Left kidney (tissue), 2 donors: Measurements from ENCODE around the gene CD2. TPM values are rescaled to one million over a fixed set of nuclear protein-coding genes. Genes with fewer than 3 reads are reported as not detected.

Experiments
- DNase-seq: peaks from one replicate; pipeline ENCODE4 v3.0.0-alpha.2; 2013
- polyA plus RNA-seq: library from polyadenylated mRNA; unstranded; fragments of 120-200 nt; gene quantifications from one replicate; pipeline ENCODE4 v1.2.1, GENCODE V29; 2013; ENCODE audit not compliant: insufficient read length

CD2 gene
- polyA plus RNA-seq, 1 donor: 0.08 TPM

GRCh38 chr1:116777831-116778830, 23.9 kb downstream of the CD2 start:
- no peak for DNase-seq

- no peak for DNase-seq
Measured at GRCh38 chr1:116781034-116781433, 26.8 kb downstream of the CD2 start.

GRCh38 chr1:116785006-116785405, 30.8 kb downstream of the CD2 start:
- DNase-seq: no peak

GRCh38 chr1:116786049-116786448, 31.8 kb downstream of the CD2 start:
- no peak for DNase-seq

GRCh38 chr1:116791727-116792126, 37.5 kb downstream of the CD2 start:
- no peak for DNase-seq

- no peak for DNase-seq
Measured at GRCh38 chr1:116793357-116793935, 39.2 kb downstream of the CD2 start.

- no peak for DNase-seq
Measured at GRCh38 chr1:116794371-116794770, 40.1 kb downstream of the CD2 start.

GRCh38 chr1:116794804-116795481, 40.7 kb downstream of the CD2 start:
- DNase-seq: no peak

- no peak for DNase-seq
Measured at GRCh38 chr1:116795482-116795829, 41.2 kb downstream of the CD2 start.

GRCh38 chr1:116804736-116805135, 50.5 kb downstream of the CD2 start:
- DNase-seq: no peak

GRCh38 chr1:116805398-116805797, 51.2 kb downstream of the CD2 start:
- DNase-seq: no peak

GRCh38 chr1:116806245-116806644, 52.0 kb downstream of the CD2 start:
- no peak for DNase-seq

- no peak for DNase-seq
Measured at GRCh38 chr1:116806671-116807070, 52.4 kb downstream of the CD2 start.

- DNase-seq: no peak
Measured at GRCh38 chr1:116807394-116808199, 53.4 kb downstream of the CD2 start.

GRCh38 chr1:116808200-116808847, 54.1 kb downstream of the CD2 start:
- no peak for DNase-seq

GRCh38 chr1:116808848-116809508, 54.7 kb downstream of the CD2 start:
- DNase-seq: no peak

GRCh38 chr1:116811321-116811720, 57.1 kb downstream of the CD2 start:
- DNase-seq: no peak

GRCh38 chr1:116814926-116815723, 60.9 kb downstream of the CD2 start:
- DNase-seq: no peak

- no peak for DNase-seq
Measured at GRCh38 chr1:116817582-116818064, 63.4 kb downstream of the CD2 start.
